Ascending aorta (tissue), 2 donors: ENCODE data around the gene LRCOL1. TPM values are rescaled to one million over a fixed set of nuclear protein-coding genes. Genes with fewer than 3 reads are reported as not detected.

Experiments used
- DNase-seq, 2 donors: peaks; one replicate each; pipeline ENCODE4 v3.0.0-alpha.2; 2019; ENCODE audit warnings: low spot score in 2 of 2
- H3K27ac ChIP-seq, 2 donors: fragments of 200-600 bp; sonication (generic); one replicate each; pipeline ENCODE4 v1.5.1; 2016 to 2017; ENCODE audit warnings: mild to moderate bottlenecking in 1 of 2
- H3K27me3 ChIP-seq: fragments of 200-600 bp; sonication (generic); one replicate; pipeline ENCODE4 v1.5.1; 2017
- H3K36me3 ChIP-seq, 2 donors: fragments of 200-600 bp; sonication (generic); one replicate each; pipeline ENCODE4 v1.5.1; 2016
- H3K4me1 ChIP-seq, 2 donors: fragments of 200-600 bp; sonication (generic); one replicate each; pipeline ENCODE4 v1.5.1; 2016 to 2017; ENCODE audit warnings: mild to moderate bottlenecking in 1 of 2
- H3K4me3 ChIP-seq, 2 donors: fragments of 200-600 bp; sonication (generic); one replicate each; pipeline ENCODE4 v1.5.1; 2016 to 2017; ENCODE audit warnings: mild to moderate bottlenecking in 1 of 2
- H3K9me3 ChIP-seq, 2 donors: fragments of 200-600 bp; sonication (generic); one replicate each; pipeline ENCODE4 v1.5.1; 2016
- intact Hi-C: fragments of 100-400 bp; cut with DNase I; formaldehyde crosslinking; loops from one replicate; pipeline ENCODE4 v1.15.1; 2023
- total RNA-seq: library from RNA; depleted of rRNA; stranded (reverse); fragments of >200 nt; gene quantifications from one replicate; pipeline ENCODE4 v1.1.0, GENCODE V29; 2016
- TF ChIP-seq, protein P1 (sequence below), 3 experiments: fragments of 200-600 bp in 2 of 3; fragments of 450-650 bp in 1 of 3; sonication (generic) in 2 of 3; IDR thresholded peaks; one replicate each; pipeline ENCODE4 v1.5.1; 2016 to 2019; ENCODE audit warnings: antibody characterized with exemption in 3 of 3, mild to moderate bottlenecking in 1 of 3, moderate library complexity in 1 of 3

The LRCOL1 gene
- total RNA-seq, 1 donor from 2014 or later: not detected

GRCh38 chr12:132584429-132584828, 26.0 kb downstream of the LRCOL1 start:
- no peak overlapping the region for H3K27ac ChIP-seq
- H3K4me1 ChIP-seq: no peaks in the 10 kb centered on the region
- H3K36me3 ChIP-seq: peaks cover 13 to 29% of the 10 kb centered on the region in 2 donors
- intact Hi-C loops: no loop called here
- TF ChIP-seq, protein P1, sequence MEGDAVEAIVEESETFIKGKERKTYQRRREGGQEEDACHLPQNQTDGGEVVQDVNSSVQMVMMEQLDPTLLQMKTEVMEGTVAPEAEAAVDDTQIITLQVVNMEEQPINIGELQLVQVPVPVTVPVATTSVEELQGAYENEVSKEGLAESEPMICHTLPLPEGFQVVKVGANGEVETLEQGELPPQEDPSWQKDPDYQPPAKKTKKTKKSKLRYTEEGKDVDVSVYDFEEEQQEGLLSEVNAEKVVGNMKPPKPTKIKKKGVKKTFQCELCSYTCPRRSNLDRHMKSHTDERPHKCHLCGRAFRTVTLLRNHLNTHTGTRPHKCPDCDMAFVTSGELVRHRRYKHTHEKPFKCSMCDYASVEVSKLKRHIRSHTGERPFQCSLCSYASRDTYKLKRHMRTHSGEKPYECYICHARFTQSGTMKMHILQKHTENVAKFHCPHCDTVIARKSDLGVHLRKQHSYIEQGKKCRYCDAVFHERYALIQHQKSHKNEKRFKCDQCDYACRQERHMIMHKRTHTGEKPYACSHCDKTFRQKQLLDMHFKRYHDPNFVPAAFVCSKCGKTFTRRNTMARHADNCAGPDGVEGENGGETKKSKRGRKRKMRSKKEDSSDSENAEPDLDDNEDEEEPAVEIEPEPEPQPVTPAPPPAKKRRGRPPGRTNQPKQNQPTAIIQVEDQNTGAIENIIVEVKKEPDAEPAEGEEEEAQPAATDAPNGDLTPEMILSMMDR (IDR thresholded peaks at IDR 0.05): no peak
- no peaks in the 10 kb centered on the region for H3K27me3 ChIP-seq
- H3K4me3 ChIP-seq: no peak overlapping the region
- DNase-seq: no peak
- no peaks in the 10 kb centered on the region for H3K9me3 ChIP-seq

DNA sequence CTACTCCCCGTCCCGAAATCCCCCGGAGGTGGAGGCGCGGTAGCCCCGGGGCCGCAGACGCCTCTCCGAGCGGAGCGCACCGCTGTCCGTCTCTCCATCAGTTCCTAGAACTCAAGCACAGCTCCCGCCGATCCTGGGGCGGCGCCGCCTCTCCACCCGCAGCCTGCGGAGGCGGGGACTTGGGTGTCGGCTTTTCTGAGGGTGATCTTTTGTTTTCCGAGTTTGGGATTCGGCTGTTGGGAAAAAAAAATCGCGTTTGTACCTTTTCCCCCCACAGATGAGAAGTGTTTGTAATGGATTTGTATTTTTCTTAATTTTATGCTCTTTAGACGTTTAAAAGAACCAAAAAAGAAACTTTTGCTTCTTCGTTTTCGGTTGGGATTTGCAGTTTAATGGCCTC, 26.6 kb downstream of the LRCOL1 start:
- Histone ChIP-seq H3K27me3 (no peaks in the 10 kb centered on the region), H3K4me3 (no peak overlapping the region), H3K36me3 (peaks cover 13 to 34% of the 10 kb centered on the region in 2 donors), H3K27ac (no peak overlapping the region), H3K9me3 (no peaks in the 10 kb centered on the region), H3K4me1 (no peaks in the 10 kb centered on the region)
- intact Hi-C loops: no loop called here
- DNase-seq: no peak
- TF ChIP-seq, protein P1 (IDR thresholded peaks at IDR 0.05): no peak

- Histone ChIP-seq H3K36me3 (peaks cover 13 to 38% of the 10 kb centered on the region in 2 donors), H3K4me1 (no peaks in the 10 kb centered on the region), H3K9me3 (no peaks in the 10 kb centered on the region), H3K4me3 (no peak overlapping the region), H3K27me3 (no peaks in the 10 kb centered on the region), H3K27ac (no peak overlapping the region)
- intact Hi-C loops: no loop called here
- DNase-seq: no peak
- TF ChIP-seq, protein P1 (IDR thresholded peaks at IDR 0.05): no peak
These were observed 27.0 kb downstream of the LRCOL1 start for GRCh38 chr12:132583411-132583710.

GRCh38 chr12:132582582-132583410, 27.6 kb downstream of the LRCOL1 start:
- Histone ChIP-seq H3K4me1 (no peaks in the 10 kb centered on the region), H3K27me3 (no peaks in the 10 kb centered on the region), H3K27ac (no peak overlapping the region), H3K36me3 (peaks cover 15 to 40% of the 10 kb centered on the region in 2 donors), H3K9me3 (no peaks in the 10 kb centered on the region), H3K4me3 (no peak overlapping the region)
- no peak for DNase-seq
- TF ChIP-seq, protein P1 (IDR thresholded peaks at IDR 0.05): no peak
- intact Hi-C loops: no loop called here

DNA sequence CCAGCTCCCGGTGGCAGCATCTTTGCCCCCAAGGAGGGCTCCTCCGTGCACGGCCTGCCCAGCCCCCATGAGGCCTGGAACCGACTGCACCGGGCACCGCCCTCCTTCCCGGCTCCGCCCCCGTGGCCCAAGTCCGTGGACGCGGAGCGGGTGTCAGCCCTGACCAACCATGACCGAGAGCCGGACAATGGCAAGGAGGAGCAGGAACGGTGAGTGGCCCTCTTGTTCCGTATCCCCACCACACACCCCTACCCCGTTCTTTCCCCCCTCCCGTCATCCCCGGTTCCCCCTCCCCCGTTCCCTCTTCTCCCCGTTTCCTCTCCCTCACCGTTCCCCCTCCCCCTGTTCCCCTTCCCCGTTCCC, 28.3 kb downstream of the LRCOL1 start:
- H3K4me1 ChIP-seq: no peaks in the 10 kb centered on the region
- no peaks in the 10 kb centered on the region for H3K27me3 ChIP-seq
- TF ChIP-seq, protein P1 (IDR thresholded peaks at IDR 0.05): no peak
- H3K9me3 ChIP-seq: no peaks in the 10 kb centered on the region
- intact Hi-C loops: no loop called here
- peaks cover 21 to 48% of the 10 kb centered on the region in 2 donors for H3K36me3 ChIP-seq
- H3K4me3 ChIP-seq: no peak overlapping the region
- DNase-seq: no peak
- H3K27ac ChIP-seq: no peak overlapping the region
